HG02678 (cell line): Measurements from ENCODE around the gene MARCHF4.
"Not testable (repeated sequence)": the region's sequence is repeated elsewhere in the genome, so short reads cannot be mapped to it uniquely, and the experiment has no call there.

ENCODE experiments used
- ATAC-seq: cut with Tn5 transposase; IDR thresholded peaks from one replicate; pipeline ENCODE4 v1.9.1; 2021; ENCODE audit warnings: mild to moderate bottlenecking, moderate library complexity; ENCODE audit not compliant: unreplicated experiment

The MARCHF4 gene

DNA sequence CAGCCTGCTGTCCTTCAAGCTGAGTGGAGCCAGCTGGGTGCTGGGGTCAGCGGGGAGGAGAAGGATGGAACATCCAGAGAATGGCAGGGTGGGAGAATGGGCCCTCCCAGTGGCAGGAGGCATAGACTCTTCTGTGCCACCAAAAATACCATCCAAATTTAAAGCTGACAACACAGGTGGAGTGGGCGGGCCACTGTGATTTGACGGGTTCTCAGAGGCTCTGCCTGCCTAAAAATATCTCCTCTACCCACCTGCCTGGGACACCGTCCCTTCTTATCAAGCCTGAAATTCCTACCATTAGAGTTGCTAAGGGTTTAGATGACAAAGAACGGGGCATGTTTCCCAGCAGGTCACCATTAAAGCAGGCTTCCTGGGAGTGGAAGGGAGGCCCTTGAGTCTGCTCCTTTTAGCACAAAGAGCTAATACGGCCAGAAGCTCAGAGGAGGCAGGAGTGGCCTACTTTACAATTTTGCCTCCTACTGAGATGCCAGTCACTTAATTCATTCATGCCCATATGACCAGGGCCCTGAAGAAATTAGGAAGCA lies 19.8 kb upstream of the MARCHF4 start:
- no peak for ATAC-seq

GRCh38 chr2:216391401-216391800 lies 19.1 kb upstream of the MARCHF4 start:
- no peak for ATAC-seq

DNA sequence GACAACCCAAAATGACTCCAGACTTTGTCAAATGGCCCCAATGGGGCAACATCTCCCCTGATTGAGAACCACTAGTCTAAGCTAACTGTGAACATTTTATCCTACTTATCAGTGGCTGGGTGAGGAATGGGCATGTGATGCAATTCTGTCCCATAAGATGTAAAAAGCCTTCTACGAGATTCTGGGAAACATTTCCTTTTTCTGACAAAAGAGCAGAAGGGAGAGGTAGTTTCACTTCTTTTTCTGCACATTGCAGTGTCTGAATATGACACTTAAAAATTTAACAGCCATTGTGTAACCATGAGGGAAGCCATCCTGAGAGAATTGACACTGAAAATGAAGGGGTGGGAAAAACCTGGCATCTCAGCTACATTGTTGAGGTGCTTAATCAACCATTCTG lies 17.3 kb upstream of the MARCHF4 start:
- ATAC-seq = no peak

GRCh38 chr2:216388046-216388884 lies 16.0 kb upstream of the MARCHF4 start:
- no peak for ATAC-seq

DNA sequence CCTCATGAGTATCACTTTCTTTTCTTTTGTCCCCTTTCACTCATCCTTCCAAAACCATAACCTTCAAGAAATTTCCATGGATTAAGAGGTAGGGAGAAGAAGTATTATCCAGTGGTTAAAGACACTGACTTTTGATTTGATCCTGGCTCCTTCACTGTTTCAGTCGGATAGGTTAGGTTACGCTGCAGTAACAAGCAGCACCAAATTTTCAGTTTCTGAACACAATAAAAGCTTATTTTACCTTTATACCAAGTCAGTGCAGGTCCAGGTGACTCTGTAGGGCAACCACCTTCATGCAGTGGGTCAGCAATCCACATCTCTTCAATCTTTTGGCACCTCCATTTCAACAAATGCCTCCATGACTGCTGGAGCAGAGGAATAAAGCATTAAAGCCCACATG lies 15.0 kb upstream of the MARCHF4 start:
- no peak for ATAC-seq

GRCh38 chr2:216385478-216385877 lies 13.2 kb upstream of the MARCHF4 start:
- no peak for ATAC-seq

- not testable (repeated sequence) for ATAC-seq
Measured at GRCh38 chr2:216384409-216384808, 12.1 kb upstream of the MARCHF4 start.

GRCh38 chr2:216379977-216380376 lies 7.7 kb upstream of the MARCHF4 start:
- no peak for ATAC-seq

GRCh38 chr2:216375286-216375685 lies 3.0 kb upstream of the MARCHF4 start:
- ATAC-seq = no peak

- no peak for ATAC-seq
Measured at GRCh38 chr2:216373896-216374295, 1.6 kb upstream of the MARCHF4 start.

- ATAC-seq = no peak
Measured at GRCh38 chr2:216372761-216373291, 543 bp upstream of the MARCHF4 start.

GRCh38 chr2:216370961-216371712 lies 1.1 kb downstream of the MARCHF4 start:
- ATAC-seq = no peak

GRCh38 chr2:216369821-216370220 lies 2.5 kb downstream of the MARCHF4 start:
- ATAC-seq = no peak

DNA sequence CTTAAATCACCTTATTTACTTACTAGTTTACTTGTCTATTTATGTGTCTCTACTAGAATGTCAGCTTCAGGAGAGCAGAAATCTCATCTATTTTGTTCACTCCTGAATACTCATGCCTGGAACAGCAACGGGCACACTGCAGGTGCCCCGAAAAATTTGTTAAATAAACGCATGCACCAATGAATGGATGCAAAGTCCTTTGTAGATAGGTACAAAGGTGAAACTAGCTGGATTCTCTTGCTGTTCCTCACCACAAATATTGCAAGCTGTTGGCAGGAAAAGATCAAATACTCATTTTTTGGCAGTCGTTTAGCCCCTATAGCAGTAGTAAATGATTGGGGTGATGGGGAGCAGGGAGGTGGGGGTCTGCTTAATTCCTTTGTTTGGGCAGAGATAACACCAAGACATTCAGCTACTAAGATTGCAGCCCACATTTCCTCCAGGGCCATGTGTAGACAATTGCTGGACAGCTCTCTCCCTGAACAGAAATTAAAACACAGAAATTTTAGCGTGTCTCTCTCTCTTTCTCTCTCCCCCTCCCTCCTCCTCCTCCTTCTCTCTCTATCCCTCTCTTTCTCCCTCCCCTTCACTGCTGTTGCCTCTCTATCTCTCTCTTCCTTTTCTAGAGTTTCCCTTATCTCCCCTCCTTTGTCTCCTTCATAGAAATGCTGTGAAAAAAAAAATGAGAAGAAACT lies 5.4 kb downstream of the MARCHF4 start:
- no peak for ATAC-seq

DNA sequence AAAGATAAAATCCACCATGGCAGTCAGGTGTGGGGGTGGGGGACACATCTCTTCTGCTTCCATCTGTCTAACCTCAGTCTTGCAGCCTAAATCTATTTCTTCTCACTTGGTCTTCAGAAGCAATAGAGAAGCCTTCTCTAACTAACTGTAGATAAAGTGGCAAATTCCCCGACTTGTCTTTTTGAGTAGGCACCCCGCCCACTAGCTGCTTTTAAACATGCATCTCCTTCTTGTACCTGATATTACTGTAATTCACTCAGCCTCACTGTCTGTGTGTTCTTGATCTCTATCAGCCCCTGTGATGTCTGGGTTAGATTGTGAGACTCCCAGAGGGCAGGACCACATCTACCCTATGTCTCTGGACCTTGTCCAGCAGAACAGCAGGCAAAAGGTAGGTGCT lies 6.8 kb downstream of the MARCHF4 start:
- no peak for ATAC-seq

- ATAC-seq = no peak
Measured at GRCh38 chr2:216363221-216363620, 9.1 kb downstream of the MARCHF4 start.

GRCh38 chr2:216362730-216363129 lies 9.6 kb downstream of the MARCHF4 start:
- no peak for ATAC-seq

- ATAC-seq = no peak
Measured at GRCh38 chr2:216355711-216356110, 16.6 kb downstream of the MARCHF4 start.

GRCh38 chr2:216354306-216354705 lies 18.0 kb downstream of the MARCHF4 start:
- ATAC-seq = no peak

DNA sequence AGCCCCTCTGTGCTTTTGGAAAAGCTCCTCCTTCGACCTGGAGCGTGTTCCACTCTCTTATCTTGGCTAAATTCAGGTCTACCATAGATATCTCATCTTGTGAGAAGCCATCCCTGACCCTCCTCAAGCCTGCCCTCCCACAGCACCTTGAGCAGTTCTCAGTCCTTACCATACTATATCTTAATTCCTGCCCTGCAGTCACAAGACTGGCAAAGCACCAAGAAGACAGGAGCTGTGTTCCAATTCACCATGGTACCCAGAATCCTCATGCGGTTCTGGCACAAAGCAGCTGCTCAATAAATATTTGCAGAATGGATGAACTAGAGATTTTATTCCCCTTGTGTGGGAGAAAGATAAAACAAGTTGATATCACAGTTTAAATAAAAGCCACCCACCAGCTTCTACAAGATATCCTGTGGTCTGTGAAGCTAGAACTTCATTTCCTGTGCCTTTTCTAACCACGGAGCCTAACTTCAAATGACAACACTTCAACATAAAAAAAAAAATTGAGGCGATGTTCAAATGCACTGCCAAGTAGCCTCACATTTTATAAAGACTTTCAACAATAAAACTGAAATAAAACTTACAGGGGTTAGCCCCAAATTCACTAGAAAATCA lies 19.5 kb downstream of the MARCHF4 start:
- ATAC-seq = no peak
